Measurements from ENCODE around the gene REM1.

GRCh38 chr20:31508517-31509244, 33.6 kb downstream of the REM1 start:
- TF ChIP-seq CTCF (IDR thresholded peaks at IDR 0.05; ENCODE audit: low read length), result no peak
- TF ChIP-seq EZH2 (optimal IDR thresholded peaks at IDR 0.05; ENCODE audit: low read depth, low read length), result no peak
- TF ChIP-seq EZH2phosphoT487 (IDR thresholded peaks at IDR 0.05; ENCODE audit: low read length), result no peak

Measured in MM.1S (cell line).